ENCODE measurements around the gene HBP1.
A peak's percentile ranks its signal among the peaks of the same experiment; 100 is the strongest.

HBP1 gene, protein sequence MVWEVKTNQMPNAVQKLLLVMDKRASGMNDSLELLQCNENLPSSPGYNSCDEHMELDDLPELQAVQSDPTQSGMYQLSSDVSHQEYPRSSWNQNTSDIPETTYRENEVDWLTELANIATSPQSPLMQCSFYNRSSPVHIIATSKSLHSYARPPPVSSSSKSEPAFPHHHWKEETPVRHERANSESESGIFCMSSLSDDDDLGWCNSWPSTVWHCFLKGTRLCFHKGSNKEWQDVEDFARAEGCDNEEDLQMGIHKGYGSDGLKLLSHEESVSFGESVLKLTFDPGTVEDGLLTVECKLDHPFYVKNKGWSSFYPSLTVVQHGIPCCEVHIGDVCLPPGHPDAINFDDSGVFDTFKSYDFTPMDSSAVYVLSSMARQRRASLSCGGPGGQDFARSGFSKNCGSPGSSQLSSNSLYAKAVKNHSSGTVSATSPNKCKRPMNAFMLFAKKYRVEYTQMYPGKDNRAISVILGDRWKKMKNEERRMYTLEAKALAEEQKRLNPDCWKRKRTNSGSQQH

DNA sequence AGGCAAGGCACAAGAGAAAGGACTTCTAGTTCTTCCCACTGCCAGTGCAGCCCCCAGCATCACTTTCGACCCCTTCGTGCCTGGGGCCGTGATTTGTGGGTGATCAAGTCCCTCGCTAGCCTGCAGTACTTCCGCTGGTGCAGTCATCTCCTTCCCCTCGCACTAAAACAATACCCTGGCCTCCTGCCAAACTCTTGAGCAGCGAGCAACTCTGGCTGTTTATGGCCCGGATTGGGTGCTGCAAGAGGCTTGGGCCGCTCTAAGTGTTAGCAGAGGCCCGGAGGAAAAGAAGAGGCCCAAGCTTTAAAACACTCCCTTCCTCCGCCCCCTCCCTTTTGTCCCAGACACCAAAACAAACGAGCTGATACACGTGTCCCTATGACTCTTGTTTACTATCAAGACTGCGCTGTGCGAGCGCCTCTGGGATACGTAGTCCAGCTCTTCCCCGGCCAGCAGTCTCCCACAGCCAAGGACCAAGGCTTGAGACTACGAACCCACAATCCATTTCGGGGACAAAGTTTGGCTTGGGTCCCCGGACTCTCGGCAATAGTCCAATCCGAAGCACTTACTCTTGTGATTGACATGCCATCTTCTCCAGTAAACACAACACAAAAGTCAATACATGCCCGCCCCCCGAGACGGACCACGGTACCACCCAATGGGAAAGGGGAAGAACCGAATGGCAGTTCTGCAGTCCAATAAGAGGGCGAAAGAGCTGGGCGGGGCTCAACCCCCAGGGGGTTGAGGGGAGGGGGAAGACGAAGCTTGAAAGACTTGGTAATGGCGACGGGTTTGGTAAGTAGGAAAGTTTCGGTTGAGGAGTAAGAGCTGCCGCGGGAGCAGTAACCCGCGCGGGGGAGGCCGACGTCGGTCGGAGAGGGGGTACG is at the start of gene HBP1:
Gene HBP1, plus strand, starts transcription at position 771 of the 887 bp plus-strand sequence. CDS start 10,891 bp downstream, outside the sequence.
- DNase-seq (ENCODE audit: low read depth): peak; percentile 100
- no peak for TF ChIP-seq CTCF (conservative IDR thresholded peaks at IDR 0.05; ENCODE audit: low read length)
- peak within 1 kb of the TSS; percentile 83 for H3K4me3 ChIP-seq (ENCODE audit: low read length)

DNA sequence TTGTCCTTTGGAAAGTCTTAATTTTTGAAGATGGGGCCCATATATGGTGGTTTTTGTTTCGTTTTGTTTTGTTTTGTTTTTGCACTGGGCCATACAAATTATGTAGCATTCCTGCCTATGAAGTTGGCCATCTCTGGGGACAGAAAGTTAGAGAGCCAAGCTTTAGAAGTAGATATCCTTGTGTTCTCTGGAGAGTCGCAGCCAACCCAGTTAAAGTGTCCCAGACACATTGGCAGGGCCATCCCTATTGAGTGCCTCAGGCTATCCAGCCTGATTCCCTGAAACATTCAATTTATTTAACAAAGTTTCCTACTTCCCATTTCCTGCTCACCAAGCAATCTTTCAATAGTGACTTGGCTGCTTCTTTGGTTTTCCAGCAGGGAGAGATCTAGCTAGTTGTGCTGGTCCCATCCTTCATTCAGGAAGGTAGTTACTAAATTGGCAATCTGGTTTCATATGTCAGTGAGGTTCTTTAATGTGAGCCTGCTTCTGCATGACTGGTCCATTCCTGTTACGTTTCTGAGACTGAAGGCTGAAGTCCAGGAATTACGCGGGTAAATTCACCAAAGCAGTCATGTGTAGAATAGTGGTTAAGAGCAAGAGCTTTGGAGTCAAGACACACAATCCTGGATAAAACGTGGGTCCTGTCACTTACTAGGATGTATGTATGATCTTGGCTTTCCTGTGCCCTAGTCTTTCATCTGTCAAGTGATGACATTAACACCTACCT is 49.3 kb upstream of the HBP1 start:
- TF ChIP-seq CTCF (conservative IDR thresholded peaks at IDR 0.05; ENCODE audit: low read length): no peak

DNA sequence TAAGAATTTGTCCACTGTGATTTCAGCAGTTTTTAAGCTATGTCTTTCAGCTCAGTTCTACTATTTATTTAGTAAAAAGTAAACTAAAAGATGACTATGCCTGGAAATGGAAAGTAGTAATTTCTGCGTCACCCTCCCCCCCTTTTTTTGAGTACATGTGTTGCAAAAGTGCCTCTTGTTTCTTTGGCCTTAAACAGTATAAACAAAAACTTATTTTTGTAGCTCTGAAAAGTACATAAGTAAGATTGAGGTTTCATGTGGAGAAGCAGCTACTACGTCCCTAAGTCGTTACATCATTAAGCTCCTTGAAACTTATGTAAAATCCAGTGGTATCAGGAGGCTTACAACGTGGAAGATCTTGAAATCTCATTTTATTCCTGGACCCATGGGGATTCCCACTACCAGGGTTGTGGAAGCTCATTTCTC is 46.3 kb upstream of the HBP1 start:
- TF ChIP-seq CTCF (conservative IDR thresholded peaks at IDR 0.05; ENCODE audit: low read length): no peak
- no peak overlapping the region for H3K4me3 ChIP-seq (ENCODE audit: low read length)
- peak; percentile 14 for DNase-seq (ENCODE audit: low read depth)

More for the DNA sequence above, 49.3 kb upstream of the HBP1 start:
- no peak overlapping the region for H3K4me3 ChIP-seq (ENCODE audit: low read length)
- no peak for DNase-seq (ENCODE audit: low read depth)

DNA sequence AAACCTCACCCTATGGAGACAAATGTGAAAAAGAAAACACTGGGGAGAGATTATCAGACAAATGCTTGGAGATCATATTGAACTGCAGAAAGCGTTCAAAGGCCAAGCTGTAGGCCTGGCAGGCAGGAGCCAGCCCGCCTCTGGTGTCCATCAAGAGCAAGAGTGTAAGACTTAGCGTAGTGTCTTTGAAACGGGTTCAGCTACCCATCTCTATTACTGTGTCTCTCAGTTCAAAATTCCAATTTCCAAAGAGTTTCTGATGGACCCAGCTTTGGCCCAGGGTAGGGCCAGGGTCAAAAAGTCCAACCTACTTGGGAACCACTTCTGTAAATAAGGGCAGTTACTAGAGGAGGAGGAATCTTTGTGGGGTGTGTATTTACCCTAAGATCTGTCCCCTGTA is 45.4 kb upstream of the HBP1 start:
- H3K4me3 ChIP-seq (ENCODE audit: low read length): no peak overlapping the region
- no peak for DNase-seq (ENCODE audit: low read depth)
- no peak for TF ChIP-seq CTCF (conservative IDR thresholded peaks at IDR 0.05; ENCODE audit: low read length)

DNA sequence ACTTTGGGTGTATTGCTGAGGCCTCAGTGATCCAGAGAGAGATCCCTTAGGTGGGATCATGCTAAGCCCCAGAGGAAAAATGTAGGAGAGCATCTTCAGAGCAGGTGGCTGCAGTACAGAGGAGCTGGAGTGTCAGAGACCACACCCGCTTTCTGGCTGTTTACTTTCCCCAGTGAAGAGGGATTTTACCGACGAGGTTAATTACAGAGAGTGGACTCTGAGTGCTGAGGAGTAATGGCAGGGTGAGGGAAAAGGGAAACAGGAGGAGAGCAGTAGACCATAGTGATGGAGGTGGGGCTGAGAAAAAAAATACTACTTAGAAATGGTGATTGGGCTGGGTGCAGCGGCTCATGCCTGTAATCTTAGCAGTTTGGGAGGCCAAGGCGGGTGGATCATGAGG is 43.3 kb upstream of the HBP1 start:
- no peak overlapping the region for H3K4me3 ChIP-seq (ENCODE audit: low read length)
- no peak for DNase-seq (ENCODE audit: low read depth)
- no peak for TF ChIP-seq CTCF (conservative IDR thresholded peaks at IDR 0.05; ENCODE audit: low read length)

- DNase-seq (ENCODE audit: low read depth): no peak
- no peak overlapping the region for H3K4me3 ChIP-seq (ENCODE audit: low read length)
Measured at GRCh38 chr7:107128217-107128616, 40.6 kb upstream of the HBP1 start.

More at GRCh38 chr7:107128217-107128616, 40.6 kb upstream of the HBP1 start:
- no peak for TF ChIP-seq CTCF (conservative IDR thresholded peaks at IDR 0.05; ENCODE audit: low read length)
